ENCODE data around the gene HEG1. TPM values are rescaled to one million over a fixed set of nuclear protein-coding genes. Genes with fewer than 3 reads are reported as not detected.

HEG1 gene
- total and polyA plus RNA-seq, 2 experiments from 2014 or later = 1.8 to 8.8 TPM

- no peaks in the 10 kb centered on the region for H3K79me2 ChIP-seq (replicated peaks; ENCODE audit: insufficient read depth)
- H2AFZ ChIP-seq = no peak overlapping the region
- DNase-seq (ENCODE audit: low spot score) = no peak
- H3K27me3 Mint-ChIP-seq (ENCODE audit: insufficient read depth, low read depth, poor library complexity) = peaks cover under 1% of the 10 kb centered on the region
- no peak for ATAC-seq
- no peak overlapping the region for H3K27ac ChIP-seq (ENCODE audit: low read depth)
- H4K20me1 ChIP-seq (replicated peaks; ENCODE audit: insufficient read depth) = no peaks in the 10 kb centered on the region
- no peak overlapping the region for H3K27ac Mint-ChIP-seq
- no peaks in the 10 kb centered on the region for H3K9me2 ChIP-seq (ENCODE audit: insufficient read depth)
- no peaks in the 10 kb centered on the region for H3K36me3 ChIP-seq (ENCODE audit: insufficient read depth)
- H3K4me1 Mint-ChIP-seq = no peaks in the 10 kb centered on the region
- no peak overlapping the region for H3K4me3 Mint-ChIP-seq
- no peak overlapping the region for H3K4me3 ChIP-seq
- H3K4me2 ChIP-seq = no peak overlapping the region
- no peaks in the 10 kb centered on the region for H3F3A ChIP-seq (replicated peaks; ENCODE audit: low read depth)
- H3K4me1 ChIP-seq (ENCODE audit: insufficient read depth) = no peaks in the 10 kb centered on the region
- no peaks in the 10 kb centered on the region; the same call in 2 of the 3 replicates for H3K36me3 Mint-ChIP-seq (ENCODE audit: low read depth)
- no peaks in the 10 kb centered on the region for H3K27me3 ChIP-seq (ENCODE audit: insufficient read depth)
- no peaks in the 10 kb centered on the region for H3K9me3 Mint-ChIP-seq
- TF ChIP-seq EZH2 (IDR thresholded peaks at IDR 0.05; ENCODE audit: low read depth, unreplicated experiment) = no peak
- TF ChIP-seq POLR2AphosphoS5 (IDR thresholded peaks at IDR 0.05; ENCODE audit: low read depth) = no peak
- no peak for TF ChIP-seq JUNB (IDR thresholded peaks at IDR 0.05; ENCODE audit: unreplicated experiment)
- no peak for TF ChIP-seq EZH2phosphoT487 (IDR thresholded peaks at IDR 0.05; ENCODE audit: unreplicated experiment)
- no peak for TF ChIP-seq REST (IDR thresholded peaks at IDR 0.05; ENCODE audit: unreplicated experiment)
- TF ChIP-seq ZNF331 (CRISPR knock-in tag; IDR thresholded peaks at IDR 0.05; ENCODE audit: low read depth) = no peak
- no peak for TF ChIP-seq ETS1 (IDR thresholded peaks at IDR 0.05)
- no peak for TF ChIP-seq NANOG (IDR thresholded peaks at IDR 0.05; ENCODE audit: borderline replicate concordance)
- no peak for TF ChIP-seq ZNF462 (CRISPR knock-in tag; IDR thresholded peaks at IDR 0.05)
- TF ChIP-seq ZNF114 (CRISPR knock-in tag; IDR thresholded peaks at IDR 0.05) = no peak
- no peak for TF ChIP-seq CREB1 (CRISPR knock-in tag; IDR thresholded peaks at IDR 0.05; ENCODE audit: low read depth)
- no peak for TF ChIP-seq CTCF (conservative IDR thresholded peaks at IDR 0.05; ENCODE audit: low read depth in 2 of 2)
- TF ChIP-seq STAT1 (IDR thresholded peaks at IDR 0.05; ENCODE audit: unreplicated experiment) = no peak
Measured at GRCh38 chr3:124965413-124965812, 90.4 kb downstream of the HEG1 start.
